KMS-11 (cell line): ENCODE measurements around the gene STX1A.
A peak's percentile ranks its signal among the peaks of the same experiment; 100 is the strongest.
"Not testable (repeated sequence)": the region's sequence is repeated elsewhere in the genome, so short reads cannot be mapped to it uniquely, and the experiment has no call there.

Experiments used
- H2AFZ ChIP-seq: fragments of 200-600 bp; sonication (generic); 2 replicates; pipeline ENCODE4 v1.6.1; 2016; ENCODE audit warnings: antibody characterized with exemption, mixed run types, low read depth
- H3K27ac ChIP-seq: fragments of 200-600 bp; sonication (generic); 2 replicates; pipeline ENCODE4 v1.6.1; 2016; ENCODE audit warnings: mild to moderate bottlenecking, mixed run types
- H3K27me3 ChIP-seq: fragments of 200-600 bp; sonication (generic); 2 replicates; pipeline ENCODE4 v1.6.1; 2017; ENCODE audit warnings: mild to moderate bottlenecking, low read depth, mixed run types, moderate library complexity; ENCODE audit not compliant: insufficient read depth
- H3K36me3 ChIP-seq: fragments of 200-600 bp; sonication (generic); 2 replicates; pipeline ENCODE4 v1.6.1; 2017; ENCODE audit warnings: mild to moderate bottlenecking, mixed run types; ENCODE audit not compliant: insufficient read depth
- H3K4me1 ChIP-seq: fragments of 200-600 bp; sonication (generic); 2 replicates; pipeline ENCODE4 v1.6.1; 2016; ENCODE audit warnings: mild to moderate bottlenecking, low read depth, mixed run types; ENCODE audit not compliant: poor library complexity, severe bottlenecking
- H3K4me2 ChIP-seq: fragments of 200-600 bp; sonication (generic); 2 replicates; pipeline ENCODE4 v1.7.0; 2016; ENCODE audit warnings: mild to moderate bottlenecking, mixed run types
- H3K4me3 ChIP-seq: fragments of 200-600 bp; sonication (generic); IDR thresholded peaks from 2 replicates; pipeline ENCODE4 v1.6.1; 2017; ENCODE audit warnings: low read depth, low read length, mixed read lengths; ENCODE audit not compliant: insufficient read depth
- H3K79me2 ChIP-seq: fragments of 200-600 bp; sonication (generic); 2 replicates; pipeline ENCODE4 v1.6.1; 2016; ENCODE audit warnings: low read depth, mixed run types; ENCODE audit not compliant: insufficient read depth
- H3K9ac ChIP-seq: fragments of 200-600 bp; sonication (generic); 2 replicates; pipeline ENCODE4 v1.6.1; 2016; ENCODE audit warnings: mild to moderate bottlenecking, mixed run types
- H4K20me1 ChIP-seq: fragments of 200-600 bp; sonication (generic); 2 replicates; pipeline ENCODE4 v1.6.1; 2016; ENCODE audit warnings: mild to moderate bottlenecking, mixed run types; ENCODE audit not compliant: insufficient read depth
- TF ChIP-seq, protein P1 (sequence below): fragments of 200-600 bp; sonication (generic); conservative IDR thresholded peaks from 2 replicates; pipeline ENCODE4 v1.6.1; 2017; ENCODE audit warnings: low read depth, mild to moderate bottlenecking, antibody characterized with exemption, low read length, moderate library complexity, mixed read lengths

Gene STX1A

DNA sequence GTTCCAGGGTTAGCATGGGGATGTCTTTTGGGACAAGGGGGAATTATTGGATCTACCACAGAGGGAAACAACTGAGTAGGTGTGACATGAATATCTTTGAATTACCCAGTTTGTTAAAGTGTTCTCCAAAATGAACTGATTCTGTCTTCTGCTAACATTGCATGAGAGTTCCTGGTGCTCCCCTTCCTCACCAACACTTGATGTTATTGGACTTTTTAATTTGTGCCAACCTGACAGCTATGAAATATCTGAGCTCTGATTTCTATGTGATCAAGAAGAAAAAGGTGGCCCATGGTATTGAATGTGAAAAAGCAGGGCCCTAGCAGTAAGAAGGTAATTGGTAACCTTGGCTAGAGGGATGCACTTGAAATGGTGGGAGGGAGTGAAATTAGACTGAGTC is 56.4 kb downstream of the STX1A start:
- H3K4me2 ChIP-seq, result no peak overlapping the region
- H3K9ac ChIP-seq, result no peak overlapping the region
- H3K79me2 ChIP-seq, result no peaks in the 10 kb centered on the region
- no peak overlapping the region for H3K4me3 ChIP-seq
- H3K36me3 ChIP-seq, result no peaks in the 10 kb centered on the region
- peaks cover 59% of the 10 kb centered on the region for H3K27me3 ChIP-seq
- H4K20me1 ChIP-seq, result no peaks in the 10 kb centered on the region
- TF ChIP-seq, protein P1, sequence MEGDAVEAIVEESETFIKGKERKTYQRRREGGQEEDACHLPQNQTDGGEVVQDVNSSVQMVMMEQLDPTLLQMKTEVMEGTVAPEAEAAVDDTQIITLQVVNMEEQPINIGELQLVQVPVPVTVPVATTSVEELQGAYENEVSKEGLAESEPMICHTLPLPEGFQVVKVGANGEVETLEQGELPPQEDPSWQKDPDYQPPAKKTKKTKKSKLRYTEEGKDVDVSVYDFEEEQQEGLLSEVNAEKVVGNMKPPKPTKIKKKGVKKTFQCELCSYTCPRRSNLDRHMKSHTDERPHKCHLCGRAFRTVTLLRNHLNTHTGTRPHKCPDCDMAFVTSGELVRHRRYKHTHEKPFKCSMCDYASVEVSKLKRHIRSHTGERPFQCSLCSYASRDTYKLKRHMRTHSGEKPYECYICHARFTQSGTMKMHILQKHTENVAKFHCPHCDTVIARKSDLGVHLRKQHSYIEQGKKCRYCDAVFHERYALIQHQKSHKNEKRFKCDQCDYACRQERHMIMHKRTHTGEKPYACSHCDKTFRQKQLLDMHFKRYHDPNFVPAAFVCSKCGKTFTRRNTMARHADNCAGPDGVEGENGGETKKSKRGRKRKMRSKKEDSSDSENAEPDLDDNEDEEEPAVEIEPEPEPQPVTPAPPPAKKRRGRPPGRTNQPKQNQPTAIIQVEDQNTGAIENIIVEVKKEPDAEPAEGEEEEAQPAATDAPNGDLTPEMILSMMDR, result no peak
- H2AFZ ChIP-seq, result no peak overlapping the region
- H3K27ac ChIP-seq, result no peak overlapping the region
- peaks cover 3% of the 10 kb centered on the region for H3K4me1 ChIP-seq

DNA sequence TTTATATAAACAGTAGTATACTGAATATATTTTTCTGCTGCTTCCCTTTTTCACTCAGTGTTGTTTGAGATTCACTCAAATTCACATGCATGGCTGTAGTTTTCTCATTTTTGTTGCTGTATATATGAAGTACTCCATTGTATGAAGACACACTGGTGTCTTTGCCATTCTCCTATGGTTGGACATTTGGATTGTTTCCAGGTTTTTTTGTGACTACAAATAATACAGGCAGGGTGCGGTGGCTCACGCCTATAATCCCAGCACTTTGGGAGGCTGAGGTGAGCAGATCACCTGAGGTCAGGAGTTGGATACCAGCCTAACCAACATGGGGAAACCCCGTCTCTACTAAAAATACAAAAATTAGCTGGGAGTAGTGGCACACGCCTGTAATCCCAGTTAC is 58.9 kb downstream of the STX1A start:
- H3K27ac ChIP-seq, H3K79me2 ChIP-seq, H4K20me1 ChIP-seq, H3K4me1 ChIP-seq, H3K9ac ChIP-seq, H3K4me2 ChIP-seq, H3K4me3 ChIP-seq, H3K36me3 ChIP-seq: not testable (repeated sequence)
- Histone ChIP-seq H2AFZ (peak overlapping the region; percentile 2; the same call in 1 of the 2 replicates), H3K27me3 (peaks cover 50% of the 10 kb centered on the region)

DNA sequence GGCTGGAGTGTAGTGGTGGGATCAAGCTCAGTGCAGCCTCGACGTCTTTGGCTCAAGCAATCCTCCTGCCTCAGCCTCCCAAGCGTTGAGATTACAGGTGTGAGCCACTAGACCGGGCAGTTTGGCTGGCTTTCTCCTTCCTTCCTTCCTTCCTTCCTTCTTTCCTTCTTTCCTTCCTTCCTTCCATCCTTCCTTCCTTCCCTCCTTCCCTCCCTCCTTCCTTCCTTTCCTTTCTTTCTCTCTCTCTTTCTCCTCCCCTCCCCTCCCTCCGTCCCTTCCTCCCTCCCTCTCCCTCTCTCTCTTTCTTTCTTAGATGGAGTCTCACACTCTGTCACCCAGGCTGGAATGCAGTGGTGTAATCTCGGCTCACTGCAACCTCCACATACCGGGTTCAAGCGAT is 59.5 kb downstream of the STX1A start:
- no peaks in the 10 kb centered on the region for H4K20me1 ChIP-seq
- H3K79me2 ChIP-seq, result no peaks in the 10 kb centered on the region
- H3K36me3 ChIP-seq, result no peaks in the 10 kb centered on the region
- H3K9ac ChIP-seq, result no peak overlapping the region
- H3K4me3 ChIP-seq, result no peak overlapping the region
- no peak overlapping the region for H3K27ac ChIP-seq
- H3K4me1 ChIP-seq, result no peaks in the 10 kb centered on the region
- H2AFZ ChIP-seq, result peak overlapping the region; percentile 2; the same call in 1 of the 2 replicates
- TF ChIP-seq, protein P1, result no peak
- peaks cover 48% of the 10 kb centered on the region for H3K27me3 ChIP-seq
- no peak overlapping the region for H3K4me2 ChIP-seq

GRCh38 chr7:73655309-73655708 is 64.2 kb downstream of the STX1A start:
- not testable (repeated sequence) for H3K27ac ChIP-seq, H3K9ac ChIP-seq, H4K20me1 ChIP-seq, H3K79me2 ChIP-seq, H3K4me3 ChIP-seq, H3K4me1 ChIP-seq, H3K36me3 ChIP-seq, H2AFZ ChIP-seq, H3K4me2 ChIP-seq
- H3K27me3 ChIP-seq, result peaks cover 32% of the 10 kb centered on the region

DNA sequence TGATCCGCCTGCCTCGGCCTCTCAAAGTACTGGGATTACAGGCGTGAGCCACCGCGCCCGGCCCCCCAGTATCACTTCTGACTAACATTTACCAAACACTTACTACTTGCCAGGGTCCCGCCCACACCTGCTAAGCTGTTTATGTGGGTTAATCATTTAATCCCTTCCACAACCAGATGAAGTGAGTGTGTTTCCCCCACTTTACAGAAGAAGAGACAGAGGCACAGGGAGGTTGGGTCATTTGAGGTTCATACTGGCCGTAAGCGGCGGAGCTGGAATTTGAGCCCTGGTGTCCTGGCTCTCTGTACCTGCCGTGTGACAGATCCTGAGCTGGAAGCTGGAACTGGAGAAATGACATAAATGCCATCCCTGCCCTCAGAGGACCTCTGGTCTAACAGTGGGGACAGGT is 66.9 kb downstream of the STX1A start:
- no peak overlapping the region for H3K4me3 ChIP-seq
- no peak overlapping the region for H3K9ac ChIP-seq
- peaks cover 38% of the 10 kb centered on the region for H3K27me3 ChIP-seq
- H3K79me2 ChIP-seq, result no peaks in the 10 kb centered on the region
- H2AFZ ChIP-seq, result no peak overlapping the region
- H3K27ac ChIP-seq, result no peak overlapping the region
- no peaks in the 10 kb centered on the region for H4K20me1 ChIP-seq
- H3K36me3 ChIP-seq, result no peaks in the 10 kb centered on the region
- TF ChIP-seq, protein P1, result no peak
- no peak overlapping the region for H3K4me2 ChIP-seq
- H3K4me1 ChIP-seq, result no peaks in the 10 kb centered on the region
